ENCODE measurements around the gene ZNF445. TPM values are rescaled to one million over a fixed set of nuclear protein-coding genes. Genes with fewer than 3 reads are reported as not detected.
"Not testable (repeated sequence)": the region's sequence is repeated elsewhere in the genome, so short reads cannot be mapped to it uniquely, and the experiment has no call there.

Gene ZNF445
- polyA plus RNA-seq, 1 donor = 18.4 TPM

DNA sequence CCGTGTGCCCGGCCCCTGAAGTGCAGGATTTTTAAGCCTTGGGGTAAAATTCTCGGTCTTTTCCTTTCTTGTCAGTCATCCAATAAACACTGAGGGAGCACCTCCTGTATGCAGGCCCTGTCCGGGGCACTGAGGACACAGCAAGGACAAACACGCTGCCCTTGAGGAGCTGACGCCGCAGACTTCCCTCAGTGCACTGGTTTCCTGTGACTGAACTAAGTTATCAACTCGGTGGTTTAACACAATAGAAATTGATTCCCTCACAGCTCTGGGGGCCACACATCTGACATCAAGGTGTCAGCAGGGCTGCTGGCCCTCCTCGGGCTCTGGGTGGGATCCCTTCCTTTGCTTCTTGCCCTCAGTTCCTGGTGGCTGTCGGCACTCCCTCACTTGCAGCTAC lies 65.1 kb downstream of the ZNF445 start:
- peaks cover 16% of the 10 kb centered on the region for H3K4me1 ChIP-seq (ENCODE audit: control insufficient read depth, insufficient read depth, low read length)
- H3K27ac ChIP-seq (ENCODE audit: low read length) = no peak overlapping the region
- H3K9me3 ChIP-seq (ENCODE audit: control insufficient read depth, low read depth, low read length) = peaks cover 3% of the 10 kb centered on the region
- H3K36me3 ChIP-seq (ENCODE audit: control insufficient read depth, insufficient read depth, low read length) = peaks cover 7% of the 10 kb centered on the region
- DNase-seq = no peak
- no peak overlapping the region for H3K4me3 ChIP-seq (ENCODE audit: low read length)
- no CpG with 5 or more reads among the region's 10 CpGs for WGBS (ENCODE audit: insufficient coverage, low lambda C conversion rate)
- no peaks in the 10 kb centered on the region for H3K27me3 ChIP-seq (ENCODE audit: control insufficient read depth, insufficient read depth, low read length)

DNA sequence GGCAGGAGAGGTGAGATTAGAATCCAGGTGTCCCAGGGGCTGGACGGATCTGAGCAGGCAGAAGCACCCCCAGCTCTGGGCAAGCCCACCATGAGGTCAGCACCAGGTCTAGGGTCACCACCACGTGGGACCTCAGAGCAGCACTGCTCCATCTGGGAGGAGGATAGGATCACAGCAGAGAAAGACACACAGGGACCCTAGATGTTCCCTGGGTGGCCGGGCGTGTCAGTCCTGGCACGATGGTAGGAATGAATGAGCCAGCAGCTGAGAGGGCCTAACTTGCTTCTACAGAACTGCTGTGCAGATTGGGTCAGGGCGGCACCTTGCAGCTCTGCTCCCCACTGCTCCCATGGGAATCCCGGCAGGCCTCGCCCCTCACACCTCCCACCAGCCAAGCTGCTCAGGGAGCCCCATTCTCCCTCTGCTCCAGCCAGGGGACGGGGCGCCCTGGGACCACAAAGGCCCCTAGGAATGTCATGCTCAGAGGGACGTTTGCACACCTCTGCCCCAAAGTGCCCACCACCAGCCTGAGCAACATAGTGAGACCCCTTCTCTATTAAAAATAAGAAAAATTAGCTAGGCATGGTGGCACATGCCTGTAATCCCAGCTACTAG lies 66.3 kb downstream of the ZNF445 start:
- H3K27me3 ChIP-seq (ENCODE audit: control insufficient read depth, insufficient read depth, low read length) = no peaks in the 10 kb centered on the region
- no CpG with 5 or more reads among the region's 11 CpGs for WGBS (ENCODE audit: insufficient coverage, low lambda C conversion rate)
- peaks cover 7% of the 10 kb centered on the region for H3K36me3 ChIP-seq (ENCODE audit: control insufficient read depth, insufficient read depth, low read length)
- no peaks in the 10 kb centered on the region for H3K9me3 ChIP-seq (ENCODE audit: control insufficient read depth, low read depth, low read length)
- no peak overlapping the region for H3K27ac ChIP-seq (ENCODE audit: low read length)
- DNase-seq = no peak
- H3K4me1 ChIP-seq (ENCODE audit: control insufficient read depth, insufficient read depth, low read length) = peaks cover 16% of the 10 kb centered on the region
- H3K4me3 ChIP-seq (ENCODE audit: low read length) = no peak overlapping the region

DNA sequence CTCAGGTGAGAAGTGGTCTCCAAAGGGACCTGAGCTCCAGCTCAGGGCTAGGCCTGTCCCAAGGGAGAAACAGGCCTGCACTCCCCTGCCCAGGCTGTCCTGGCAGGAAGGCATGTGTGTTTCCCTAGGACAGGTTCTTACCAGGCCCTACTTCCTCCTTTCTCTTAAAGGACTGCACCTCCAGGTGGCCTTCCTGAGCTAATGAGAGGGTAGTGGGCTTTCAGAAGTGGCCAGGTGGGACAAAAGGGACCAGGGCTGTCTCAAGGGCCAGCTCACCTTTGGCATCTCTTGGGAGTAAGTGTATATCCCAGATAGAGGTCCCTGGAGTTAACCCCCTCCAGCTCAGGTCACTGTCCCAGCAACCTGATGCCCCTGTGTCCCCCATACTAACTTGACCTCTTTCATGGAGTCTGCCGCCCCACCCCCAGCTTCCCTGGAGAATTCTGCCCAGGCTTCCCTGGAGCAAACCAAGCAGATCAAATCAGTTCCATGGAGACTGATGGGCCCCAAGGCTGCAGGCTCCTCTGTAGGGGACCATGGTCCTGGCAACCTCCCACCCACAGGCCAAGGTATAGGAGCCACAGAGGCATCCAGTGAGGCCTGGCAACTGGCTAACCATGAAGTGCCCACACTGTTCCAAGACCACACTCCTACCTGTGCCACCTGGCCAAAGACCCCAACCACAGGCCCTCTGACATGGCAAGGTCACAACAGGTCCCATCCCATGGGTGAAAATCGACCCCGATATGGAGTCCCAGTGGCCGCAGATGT lies 67.6 kb downstream of the ZNF445 start:
- Histone ChIP-seq H3K4me3 (ENCODE audit: low read length) (no peak overlapping the region), H3K27ac (ENCODE audit: low read length) (no peak overlapping the region), H3K27me3 (ENCODE audit: control insufficient read depth, insufficient read depth, low read length) (no peaks in the 10 kb centered on the region), H3K4me1 (ENCODE audit: control insufficient read depth, insufficient read depth, low read length) (peaks cover 8% of the 10 kb centered on the region), H3K9me3 (ENCODE audit: control insufficient read depth, low read depth, low read length) (no peaks in the 10 kb centered on the region), H3K36me3 (ENCODE audit: control insufficient read depth, insufficient read depth, low read length) (peaks cover 11% of the 10 kb centered on the region)
- WGBS (ENCODE audit: insufficient coverage, low lambda C conversion rate) = no CpG with 5 or more reads among the region's 4 CpGs
- no peak for DNase-seq

DNA sequence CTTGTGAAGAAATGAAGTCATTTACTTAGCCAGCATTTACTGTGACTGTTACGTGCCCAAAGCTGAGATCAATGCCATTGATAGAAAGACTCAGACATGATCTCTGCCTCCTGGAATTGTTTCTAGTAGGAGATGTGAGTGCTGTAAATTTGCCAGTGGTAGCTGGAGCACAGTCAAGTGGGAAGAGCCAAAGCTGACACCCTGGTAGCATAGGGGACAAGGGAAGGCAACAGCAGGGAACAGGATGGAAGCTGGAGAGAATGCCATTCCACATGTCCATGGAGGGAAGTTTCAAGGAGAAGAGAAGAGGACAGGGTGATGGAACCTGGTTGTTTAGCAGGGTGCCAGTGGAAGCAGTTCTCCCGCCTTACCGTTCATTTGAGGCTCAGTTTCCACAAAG lies 74.9 kb downstream of the ZNF445 start:
- no peak overlapping the region for H3K4me3 ChIP-seq (ENCODE audit: low read length)
- WGBS (ENCODE audit: insufficient coverage, low lambda C conversion rate) = no CpG with 5 or more reads among the region's 3 CpGs
- DNase-seq = no peak
- no peaks in the 10 kb centered on the region for H3K9me3 ChIP-seq (ENCODE audit: control insufficient read depth, low read depth, low read length)
- peaks cover 17% of the 10 kb centered on the region for H3K36me3 ChIP-seq (ENCODE audit: control insufficient read depth, insufficient read depth, low read length)
- H3K4me1 ChIP-seq (ENCODE audit: control insufficient read depth, insufficient read depth, low read length) = no peaks in the 10 kb centered on the region
- H3K27ac ChIP-seq (ENCODE audit: low read length) = no peak overlapping the region
- no peaks in the 10 kb centered on the region for H3K27me3 ChIP-seq (ENCODE audit: control insufficient read depth, insufficient read depth, low read length)

DNA sequence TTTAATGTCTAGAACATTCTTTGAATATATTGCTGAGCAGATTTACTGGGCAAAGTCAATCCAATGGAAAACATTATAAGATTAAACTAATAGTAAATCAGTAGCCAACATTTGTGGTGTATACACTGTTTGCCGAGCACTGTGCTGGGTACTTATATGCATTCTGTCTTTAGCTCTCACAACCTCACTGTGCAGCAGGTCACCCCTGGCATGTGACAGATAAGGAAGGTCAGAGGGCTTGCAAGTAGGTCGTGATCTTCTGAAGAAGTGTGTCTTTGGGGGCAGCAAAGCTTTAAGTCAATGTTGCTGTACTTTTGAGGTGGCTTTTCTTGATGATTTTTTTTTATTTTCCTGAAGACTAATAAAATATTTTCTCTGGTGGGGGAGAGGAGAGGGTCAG lies 76.7 kb downstream of the ZNF445 start:
- WGBS (ENCODE audit: insufficient coverage, low lambda C conversion rate) = no CpG with 5 or more reads among the region's 2 CpGs
- Histone ChIP-seq H3K27ac (ENCODE audit: low read length) (no peak overlapping the region), H3K36me3 (ENCODE audit: control insufficient read depth, insufficient read depth, low read length) (peaks cover 17% of the 10 kb centered on the region), H3K4me1 (ENCODE audit: control insufficient read depth, insufficient read depth, low read length) (no peaks in the 10 kb centered on the region), H3K27me3 (ENCODE audit: control insufficient read depth, insufficient read depth, low read length) (no peaks in the 10 kb centered on the region), H3K4me3 (ENCODE audit: low read length) (no peak overlapping the region), H3K9me3 (ENCODE audit: control insufficient read depth, low read depth, low read length) (no peaks in the 10 kb centered on the region)
- no peak for DNase-seq

DNA sequence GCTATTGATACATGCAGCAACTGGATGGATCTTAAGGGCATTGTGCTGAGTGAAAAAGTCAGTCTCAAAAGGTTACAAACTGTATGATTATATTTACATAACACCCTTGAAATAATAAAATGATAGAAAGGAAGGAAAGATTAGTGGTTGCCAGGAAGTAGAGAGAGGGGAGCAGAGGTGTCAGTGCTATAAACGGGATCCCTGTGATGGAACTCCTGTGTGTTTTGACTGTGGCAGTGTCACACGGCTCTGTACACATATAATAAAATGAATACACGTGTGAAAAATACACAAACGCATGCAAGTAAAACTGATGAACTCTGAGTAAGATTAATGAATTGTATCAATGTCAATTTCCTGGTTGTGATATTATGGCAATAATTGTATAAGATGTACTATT lies 78.6 kb downstream of the ZNF445 start:
- Histone ChIP-seq H3K36me3 (ENCODE audit: control insufficient read depth, insufficient read depth, low read length) (peaks cover 14% of the 10 kb centered on the region), H3K27me3 (ENCODE audit: control insufficient read depth, insufficient read depth, low read length) (no peaks in the 10 kb centered on the region), H3K4me1 (ENCODE audit: control insufficient read depth, insufficient read depth, low read length) (no peaks in the 10 kb centered on the region), H3K4me3 (ENCODE audit: low read length) (no peak overlapping the region), H3K27ac (ENCODE audit: low read length) (no peak overlapping the region), H3K9me3 (ENCODE audit: control insufficient read depth, low read depth, low read length) (no peaks in the 10 kb centered on the region)
- 75% methylated on average over 2 of the region's 4 CpGs for WGBS (ENCODE audit: insufficient coverage, low lambda C conversion rate)
- DNase-seq = no peak

DNA sequence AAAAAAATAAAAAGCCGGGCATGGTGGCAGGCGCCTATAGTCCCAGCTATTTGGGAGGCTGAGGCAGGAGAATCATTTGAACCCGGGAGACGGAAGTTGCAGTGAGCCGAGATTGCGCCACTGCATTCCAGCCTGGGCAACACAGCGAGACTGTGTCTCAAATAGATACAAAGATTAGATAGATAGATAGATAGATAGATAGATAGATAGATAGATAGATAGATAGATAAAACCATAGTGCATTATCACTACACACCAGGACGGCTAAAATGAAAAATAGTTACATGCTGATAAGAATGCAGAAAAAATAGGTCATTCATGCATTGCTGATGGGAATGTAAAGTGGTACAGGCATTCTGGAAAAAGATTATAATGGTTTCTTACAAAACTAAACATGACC lies 79.2 kb downstream of the ZNF445 start:
- H3K9me3 ChIP-seq (ENCODE audit: control insufficient read depth, low read depth, low read length); H3K4me3 ChIP-seq (ENCODE audit: low read length); H3K27ac ChIP-seq (ENCODE audit: low read length); DNase-seq; H3K27me3 ChIP-seq (ENCODE audit: control insufficient read depth, insufficient read depth, low read length); H3K4me1 ChIP-seq (ENCODE audit: control insufficient read depth, insufficient read depth, low read length): not testable (repeated sequence)
- 94% methylated on average over 3 of the region's 8 CpGs for WGBS (ENCODE audit: insufficient coverage, low lambda C conversion rate)
- H3K36me3 ChIP-seq (ENCODE audit: control insufficient read depth, insufficient read depth, low read length) = peaks cover 11% of the 10 kb centered on the region

DNA sequence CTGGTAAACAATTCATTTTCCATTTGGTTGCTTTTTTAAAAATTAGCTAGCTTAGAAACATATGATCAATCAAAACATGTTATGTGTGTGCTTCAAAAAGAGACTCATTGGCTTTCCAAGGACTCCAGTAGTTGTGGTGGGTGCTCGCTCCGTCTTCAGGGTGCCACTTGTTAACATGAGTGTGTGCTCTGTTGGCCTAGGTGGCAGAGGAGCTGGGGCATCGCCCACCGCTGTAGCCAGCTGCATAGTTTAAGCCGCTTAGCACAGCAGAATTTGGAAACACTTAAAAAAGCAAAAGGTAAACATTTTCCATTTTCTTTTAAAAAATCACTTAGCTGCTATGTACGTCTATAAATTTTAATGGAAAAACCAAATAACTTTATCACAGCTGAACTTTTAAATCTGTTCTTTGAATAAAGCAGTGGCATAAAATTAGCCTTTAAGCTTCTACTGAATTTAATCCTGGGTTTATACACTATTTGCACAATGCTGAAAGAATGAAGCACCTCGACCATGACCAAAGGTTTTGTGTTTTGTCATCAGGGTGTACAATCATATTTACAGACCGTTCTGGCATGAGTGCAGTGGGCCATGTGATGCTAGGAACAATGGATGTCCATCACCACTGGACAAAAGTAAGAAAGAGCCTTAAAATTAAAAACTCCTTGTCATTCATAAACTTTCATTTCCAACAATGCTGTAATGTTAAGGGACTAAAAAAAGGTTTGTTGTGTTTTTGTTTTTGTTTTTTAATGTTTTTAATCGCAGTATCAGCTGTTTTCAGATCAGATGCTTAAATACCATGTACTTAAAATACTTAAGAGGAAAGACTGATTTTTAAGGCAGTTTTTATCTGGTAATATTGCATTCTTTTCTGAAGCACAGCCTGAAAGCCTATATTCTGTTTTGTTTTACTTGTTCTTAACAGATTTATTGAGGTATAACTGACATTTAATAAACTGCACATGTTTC lies 81.0 kb downstream of the ZNF445 start:
- 92% methylated on average over 2 of the region's 9 CpGs for WGBS (ENCODE audit: insufficient coverage, low lambda C conversion rate)
- no peak for DNase-seq

DNA sequence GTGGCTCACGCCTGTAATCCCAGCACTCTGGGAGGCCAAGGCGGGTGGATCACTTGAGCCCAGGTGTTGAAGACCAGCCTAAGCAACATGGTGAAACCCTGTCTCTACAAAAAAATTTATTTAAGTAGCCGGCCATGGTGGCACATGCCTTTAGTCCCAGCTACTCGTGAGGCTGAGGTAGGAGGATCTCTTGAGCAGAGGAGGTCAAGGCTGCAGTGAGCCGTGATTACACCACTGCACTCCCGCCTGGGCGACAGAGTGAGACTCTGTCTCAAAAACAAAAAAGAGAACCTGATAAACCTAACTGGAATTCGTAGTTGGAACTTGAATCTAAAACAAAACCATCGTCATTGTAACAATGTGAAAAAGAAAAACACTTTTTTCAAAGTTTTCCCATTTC lies 81.8 kb downstream of the ZNF445 start:
- Histone ChIP-seq H3K4me1 (ENCODE audit: control insufficient read depth, insufficient read depth, low read length) (no peaks in the 10 kb centered on the region), H3K27ac (ENCODE audit: low read length) (no peak overlapping the region), H3K9me3 (ENCODE audit: control insufficient read depth, low read depth, low read length) (no peaks in the 10 kb centered on the region), H3K4me3 (ENCODE audit: low read length) (no peak overlapping the region), H3K27me3 (ENCODE audit: control insufficient read depth, insufficient read depth, low read length) (no peaks in the 10 kb centered on the region), H3K36me3 (ENCODE audit: control insufficient read depth, insufficient read depth, low read length) (peaks cover 9% of the 10 kb centered on the region)
- no peak for DNase-seq
- WGBS (ENCODE audit: insufficient coverage, low lambda C conversion rate) = 95% methylated on average over 3 of the region's 9 CpGs

More for the DNA sequence above, 81.0 kb downstream of the ZNF445 start:
- no peak overlapping the region for H3K27ac ChIP-seq (ENCODE audit: low read length)
- no peaks in the 10 kb centered on the region for H3K4me1 ChIP-seq (ENCODE audit: control insufficient read depth, insufficient read depth, low read length)
- H3K9me3 ChIP-seq (ENCODE audit: control insufficient read depth, low read depth, low read length) = no peaks in the 10 kb centered on the region
- no peak overlapping the region for H3K4me3 ChIP-seq (ENCODE audit: low read length)
- H3K36me3 ChIP-seq (ENCODE audit: control insufficient read depth, insufficient read depth, low read length) = peaks cover 10% of the 10 kb centered on the region
- no peaks in the 10 kb centered on the region for H3K27me3 ChIP-seq (ENCODE audit: control insufficient read depth, insufficient read depth, low read length)

DNA sequence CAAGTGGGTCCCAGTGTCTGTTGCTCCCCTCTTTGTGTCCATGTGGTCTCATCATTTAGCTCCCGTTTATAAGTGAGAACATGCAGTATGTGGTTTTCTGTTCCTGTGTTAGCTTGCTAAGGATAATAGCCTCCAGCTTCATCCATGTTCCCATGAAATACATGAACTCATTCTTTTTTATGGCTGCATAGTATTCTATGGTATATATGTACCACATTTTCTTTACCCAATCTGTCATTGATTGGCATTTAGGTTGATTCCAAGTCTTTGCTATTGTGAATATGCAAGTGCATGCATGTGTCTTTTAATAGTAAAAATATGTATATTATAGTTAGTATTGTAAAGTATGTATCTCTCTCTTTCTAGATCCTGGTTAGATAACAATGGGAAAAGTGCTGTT lies 85.0 kb downstream of the ZNF445 start:
- no peaks in the 10 kb centered on the region for H3K27me3 ChIP-seq (ENCODE audit: control insufficient read depth, insufficient read depth, low read length)
- H3K9me3 ChIP-seq (ENCODE audit: control insufficient read depth, low read depth, low read length) = peaks cover 2% of the 10 kb centered on the region
- WGBS (ENCODE audit: insufficient coverage, low lambda C conversion rate) = no CpG with 5 or more reads among the region's 1 CpG
- peaks cover 5% of the 10 kb centered on the region for H3K36me3 ChIP-seq (ENCODE audit: control insufficient read depth, insufficient read depth, low read length)
- no peak overlapping the region for H3K27ac ChIP-seq (ENCODE audit: low read length)
- no peak for DNase-seq
- H3K4me1 ChIP-seq (ENCODE audit: control insufficient read depth, insufficient read depth, low read length) = no peaks in the 10 kb centered on the region
- no peak overlapping the region for H3K4me3 ChIP-seq (ENCODE audit: low read length)

Measured in large intestine (tissue), 3 donors.